Central memory CD8-positive, alpha-beta T cell (primary cell): Measurements from ENCODE around the gene MAD1L1.
A peak's percentile ranks its signal among the peaks of the same experiment; 100 is the strongest.

Experiments
- ATAC-seq: fragments of 150-1000 bp; cut with Tn5 transposase; replicated peaks from 2 replicates; pipeline ENCODE4 v1.10.0; 2022; ENCODE audit warnings: mild to moderate bottlenecking, moderate FRiP score, moderate number of reproducible peaks; ENCODE audit not compliant: poor library complexity, severe bottlenecking; ENCODE audit errors: extremely low read depth
- DNase-seq, 2 donors: peaks; one replicate each; pipeline ENCODE4 v3.0.0; 2021; ENCODE audit warnings: low spot score in 2 of 2
- H3K27ac Mint-ChIP-seq: one replicate; pipeline ENCODE4 v1.8.0; 2022; ENCODE audit warnings: low read depth, mild to moderate bottlenecking, moderate library complexity, mixed read lengths
- H3K27me3 Mint-ChIP-seq: one replicate; pipeline ENCODE4 v1.8.0; 2022; ENCODE audit warnings: mixed read lengths
- H3K36me3 Mint-ChIP-seq: one replicate; pipeline ENCODE4 v1.8.0; 2022; ENCODE audit warnings: mild to moderate bottlenecking, moderate library complexity, mixed read lengths; ENCODE audit not compliant: insufficient read depth
- H3K4me1 Mint-ChIP-seq: one replicate; pipeline ENCODE4 v1.8.0; 2022; ENCODE audit warnings: mixed read lengths
- H3K4me3 Mint-ChIP-seq: one replicate; pipeline ENCODE4 v1.8.0; 2022; ENCODE audit warnings: mild to moderate bottlenecking, moderate library complexity, mixed read lengths
- H3K9me3 Mint-ChIP-seq: one replicate; pipeline ENCODE4 v1.8.0; 2022; ENCODE audit warnings: mixed read lengths

The MAD1L1 gene

DNA sequence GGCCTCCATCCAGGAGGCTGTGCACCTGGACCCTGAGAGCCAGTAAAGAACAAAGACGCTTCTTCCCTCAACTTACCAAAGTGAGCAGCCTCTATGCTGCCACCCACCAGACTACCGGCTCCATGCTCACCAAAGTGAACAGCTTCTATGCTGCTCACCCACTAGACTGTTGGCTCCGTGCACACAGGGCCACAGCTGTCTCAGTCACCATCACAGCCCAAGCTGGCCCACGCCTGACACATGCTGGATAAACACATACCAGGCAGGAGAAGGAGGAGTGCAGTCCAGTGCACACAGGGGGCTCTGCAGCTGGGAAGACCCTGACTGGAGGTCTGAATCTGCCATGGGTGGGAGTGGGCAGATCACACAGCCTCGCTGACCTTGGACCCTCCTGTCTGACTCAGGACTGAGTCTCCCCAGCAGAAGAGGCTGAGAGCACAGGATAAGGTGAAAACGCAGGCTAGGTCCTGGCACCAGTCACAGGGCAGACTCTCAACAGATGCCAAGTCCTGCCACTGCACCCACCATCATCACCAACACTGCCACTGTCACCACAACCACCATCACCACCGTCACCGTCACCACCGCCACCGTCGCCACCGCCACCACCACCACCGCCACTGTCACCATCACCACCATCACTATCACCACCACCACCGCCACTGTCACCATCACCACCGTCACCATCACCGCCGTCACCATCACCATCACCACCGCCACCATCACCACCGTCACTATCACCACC, 130.9 kb downstream of the MAD1L1 start:
- H3K4me1 Mint-ChIP-seq, result peaks cover 50% of the 10 kb centered on the region
- peak overlapping the region; percentile 74 for H3K27ac Mint-ChIP-seq
- H3K9me3 Mint-ChIP-seq, result peaks cover 8% of the 10 kb centered on the region
- H3K4me3 Mint-ChIP-seq, result peak overlapping the region; percentile 35
- DNase-seq (no peak), ATAC-seq (no peak)
- peaks cover 13% of the 10 kb centered on the region for H3K36me3 Mint-ChIP-seq
- no peaks in the 10 kb centered on the region for H3K27me3 Mint-ChIP-seq

DNA sequence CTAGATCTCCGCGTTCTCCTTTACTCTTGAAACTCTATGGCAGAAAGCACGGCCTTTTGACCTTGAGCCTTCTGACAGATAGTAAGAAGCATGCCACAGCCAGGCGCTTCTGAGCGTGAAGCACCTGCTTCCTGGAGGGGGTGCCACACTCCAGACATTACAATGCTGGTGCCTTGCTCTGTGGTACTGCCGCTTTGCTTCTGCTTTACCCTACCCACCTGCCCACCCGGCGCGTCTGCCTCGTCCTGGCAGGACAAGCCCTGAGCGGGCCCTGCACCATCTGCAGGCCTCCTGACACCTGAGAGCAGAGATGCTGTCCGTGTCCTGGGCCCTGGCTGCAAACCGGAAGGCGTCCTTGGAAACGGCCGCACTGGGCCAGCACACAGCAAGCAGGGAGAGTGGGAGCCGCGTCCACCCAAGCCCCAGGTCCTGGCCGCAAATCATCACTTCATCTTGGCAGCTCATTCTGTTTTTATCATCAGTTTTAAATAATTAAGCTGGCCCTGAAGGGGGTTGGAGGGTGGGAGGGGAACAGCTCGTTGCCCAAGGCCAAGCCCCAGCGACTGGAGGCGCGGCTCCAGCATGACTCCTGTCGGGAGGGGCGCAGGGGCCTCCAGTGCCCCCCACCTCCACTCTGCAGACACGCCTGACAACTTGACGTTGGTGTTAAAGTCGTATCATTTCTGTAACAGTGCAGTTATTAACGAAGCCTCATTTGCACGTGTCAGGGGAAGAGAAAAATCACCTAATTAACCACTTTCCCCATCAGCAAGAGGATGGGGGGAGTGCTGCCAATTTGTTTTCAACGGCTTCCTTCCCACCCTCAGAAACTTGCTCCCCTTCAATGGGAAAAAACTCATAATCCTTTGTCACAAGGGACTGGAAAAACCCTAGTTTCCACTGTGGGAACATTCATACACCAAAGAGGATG, 132.2 kb downstream of the MAD1L1 start:
- H3K4me1 Mint-ChIP-seq, result peaks cover 54% of the 10 kb centered on the region
- H3K27ac Mint-ChIP-seq, result no peak overlapping the region

DNA sequence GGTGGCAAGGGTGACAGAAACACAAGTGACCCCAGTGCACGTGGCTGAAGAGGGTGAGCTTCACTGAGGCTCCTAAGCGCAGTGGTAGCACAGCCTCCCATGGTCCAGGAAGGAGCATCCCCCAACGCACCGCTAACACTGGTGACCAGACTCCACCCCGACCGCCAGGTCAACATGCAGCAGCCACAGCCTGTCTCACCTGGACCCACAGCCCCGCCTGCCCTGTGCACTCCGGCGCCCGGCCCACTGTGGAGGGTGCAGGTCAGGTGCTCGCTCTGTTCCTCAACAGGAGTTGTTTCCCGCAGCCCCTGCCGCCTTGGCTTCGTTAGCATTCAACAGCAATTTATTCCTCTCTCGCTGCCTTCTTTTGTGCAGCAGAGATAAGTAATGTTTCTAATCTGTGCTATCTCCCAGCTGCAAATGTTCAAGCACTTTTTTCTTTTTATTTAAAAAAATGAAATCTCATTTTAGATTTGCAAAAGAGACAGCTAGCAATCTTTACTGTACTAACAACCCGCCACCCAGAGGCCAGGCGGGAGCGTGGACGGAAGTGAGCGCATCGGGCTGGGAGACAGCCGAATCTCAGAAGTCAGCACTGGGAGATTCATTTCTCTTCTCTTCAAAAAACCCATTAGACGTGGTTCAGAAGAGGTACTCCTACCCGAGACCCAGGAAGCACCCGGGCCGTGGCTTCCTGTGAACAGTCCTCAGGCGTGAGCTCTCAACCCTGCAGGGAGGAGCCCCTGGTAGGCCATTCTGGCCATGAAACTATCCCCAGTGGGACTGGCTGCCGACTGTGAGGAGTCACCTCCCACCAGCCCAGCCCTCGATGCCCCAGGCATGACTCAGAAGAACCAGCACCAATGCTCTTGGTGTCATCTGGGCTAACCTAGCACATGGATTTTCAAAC, 133.4 kb downstream of the MAD1L1 start:
- Mint-ChIP-seq H3K4me3 (no peak overlapping the region), H3K27me3 (no peaks in the 10 kb centered on the region), H3K27ac (peak overlapping the region; percentile 65), H3K36me3 (peaks cover 13% of the 10 kb centered on the region), H3K9me3 (peaks cover 8% of the 10 kb centered on the region), H3K4me1 (peaks cover 53% of the 10 kb centered on the region)
- ATAC-seq, result peak; percentile 49
- DNase-seq, result no peak

More for the DNA sequence above, 132.2 kb downstream of the MAD1L1 start:
- peaks cover 8% of the 10 kb centered on the region for H3K9me3 Mint-ChIP-seq
- no peak overlapping the region for H3K4me3 Mint-ChIP-seq
- no peaks in the 10 kb centered on the region for H3K27me3 Mint-ChIP-seq
- ATAC-seq, result peak; percentile 25
- H3K36me3 Mint-ChIP-seq, result peaks cover 13% of the 10 kb centered on the region
- no peak for DNase-seq

DNA sequence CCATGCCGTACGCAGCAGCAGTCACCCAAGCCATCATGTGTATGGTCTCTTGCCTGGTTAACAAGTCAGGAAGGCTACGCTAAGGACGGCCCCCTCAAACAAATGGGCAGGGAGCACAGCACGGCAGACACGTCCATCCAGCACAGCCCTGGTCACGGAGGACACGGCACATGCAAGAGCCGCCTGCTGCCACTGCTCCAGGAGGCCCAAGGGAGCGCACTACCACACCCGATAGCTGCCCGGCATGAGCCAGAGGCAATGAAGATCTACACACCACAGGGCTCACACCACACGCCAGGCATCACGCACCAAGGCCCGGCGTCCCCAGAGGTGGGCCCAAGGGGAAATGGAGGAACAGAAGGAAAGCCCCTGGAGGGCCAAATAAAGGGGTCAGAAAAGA, 134.2 kb downstream of the MAD1L1 start:
- ATAC-seq (no peak), DNase-seq (no peak)
- Mint-ChIP-seq H3K36me3 (peaks cover 13% of the 10 kb centered on the region), H3K27ac (no peak overlapping the region), H3K4me3 (no peak overlapping the region), H3K9me3 (peaks cover 8% of the 10 kb centered on the region), H3K4me1 (peaks cover 53% of the 10 kb centered on the region), H3K27me3 (no peaks in the 10 kb centered on the region)

DNA sequence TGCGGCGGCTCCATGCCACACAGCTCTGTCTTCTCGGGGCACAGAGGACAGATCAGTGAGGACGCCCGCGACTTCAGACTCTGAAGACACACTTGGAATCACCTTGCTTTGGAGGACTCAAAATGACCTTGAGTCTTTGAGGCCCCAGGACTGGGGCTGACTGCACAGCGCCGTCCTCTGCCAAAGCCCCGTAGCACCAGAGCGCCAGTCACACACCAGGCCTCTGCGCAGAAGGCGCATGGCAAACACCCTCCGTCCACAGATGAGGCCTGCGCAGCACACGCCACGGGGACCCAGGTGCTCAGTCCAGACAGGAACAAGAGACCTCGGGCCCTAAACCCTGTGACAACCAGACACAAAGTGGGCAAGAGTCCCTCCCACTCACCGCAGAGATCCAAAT, 134.7 kb downstream of the MAD1L1 start:
- H3K27ac Mint-ChIP-seq, result peak overlapping the region; percentile 71
- H3K36me3 Mint-ChIP-seq, result peaks cover 13% of the 10 kb centered on the region
- H3K4me3 Mint-ChIP-seq, result no peak overlapping the region
- no peak for DNase-seq
- peaks cover 54% of the 10 kb centered on the region for H3K4me1 Mint-ChIP-seq
- no peak for ATAC-seq
- peaks cover 8% of the 10 kb centered on the region for H3K9me3 Mint-ChIP-seq
- no peaks in the 10 kb centered on the region for H3K27me3 Mint-ChIP-seq

DNA sequence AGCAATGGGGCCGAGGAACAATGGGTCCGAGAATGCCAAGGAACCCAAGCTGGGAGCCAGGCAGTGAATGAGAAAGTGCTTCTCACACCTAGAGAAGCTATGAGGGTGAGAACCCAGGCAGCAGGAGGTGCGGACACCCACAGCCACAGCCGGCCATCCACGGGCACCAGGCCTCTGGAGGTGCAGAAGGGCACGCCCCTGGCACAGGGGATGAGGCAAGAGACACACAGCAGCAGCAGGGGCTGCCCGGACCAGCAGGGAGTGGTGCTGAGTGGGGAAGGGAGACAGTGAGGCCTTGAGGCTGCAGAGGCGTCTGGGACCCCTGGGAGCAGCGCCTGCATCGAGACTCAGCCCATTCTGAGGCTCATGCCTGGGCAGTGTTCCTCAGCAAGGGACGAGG, 135.3 kb downstream of the MAD1L1 start:
- Mint-ChIP-seq H3K36me3 (peaks cover 13% of the 10 kb centered on the region), H3K27me3 (no peaks in the 10 kb centered on the region), H3K4me1 (peaks cover 53% of the 10 kb centered on the region), H3K4me3 (no peak overlapping the region), H3K9me3 (peaks cover 5% of the 10 kb centered on the region), H3K27ac (peak overlapping the region; percentile 71)
- ATAC-seq (no peak), DNase-seq (no peak)

DNA sequence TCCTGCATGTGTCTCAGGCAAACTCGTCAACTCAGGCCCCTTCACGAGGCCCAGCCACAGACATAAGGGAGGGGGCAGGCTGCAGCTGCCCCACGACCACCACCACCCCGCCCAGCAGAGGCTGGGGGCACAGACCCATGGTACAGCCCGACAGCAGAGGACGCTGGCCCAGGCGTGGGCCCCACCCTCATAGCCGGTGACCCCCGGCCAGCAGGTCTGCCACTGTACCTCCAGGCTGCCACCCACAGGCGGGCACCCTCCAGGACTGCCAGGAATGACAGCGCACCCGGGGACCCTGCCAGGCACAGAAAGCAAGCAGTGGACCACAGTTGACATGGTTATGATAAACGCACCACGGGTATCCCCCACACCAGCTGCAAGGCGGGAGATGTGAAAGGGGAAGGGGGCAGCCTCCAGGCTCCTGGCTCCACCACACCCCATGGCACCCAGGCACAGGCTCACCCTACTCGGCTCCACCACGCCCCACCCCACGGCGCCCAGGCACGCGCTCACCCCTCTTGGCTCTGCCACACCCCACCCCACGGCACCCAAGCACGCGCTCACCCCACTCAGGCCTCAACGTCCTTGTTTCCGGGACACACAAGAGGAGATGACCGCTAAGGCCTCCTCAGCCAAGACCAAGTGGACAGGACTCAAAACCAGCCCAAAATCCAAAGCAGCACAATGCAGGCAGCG, 135.9 kb downstream of the MAD1L1 start:
- peaks cover 7% of the 10 kb centered on the region for H3K36me3 Mint-ChIP-seq
- ATAC-seq (no peak), DNase-seq (no peak)
- peak overlapping the region; percentile 71 for H3K27ac Mint-ChIP-seq
- peaks cover 51% of the 10 kb centered on the region for H3K4me1 Mint-ChIP-seq
- H3K9me3 Mint-ChIP-seq, result no peaks in the 10 kb centered on the region
- H3K4me3 Mint-ChIP-seq, result no peak overlapping the region
- no peaks in the 10 kb centered on the region for H3K27me3 Mint-ChIP-seq

DNA sequence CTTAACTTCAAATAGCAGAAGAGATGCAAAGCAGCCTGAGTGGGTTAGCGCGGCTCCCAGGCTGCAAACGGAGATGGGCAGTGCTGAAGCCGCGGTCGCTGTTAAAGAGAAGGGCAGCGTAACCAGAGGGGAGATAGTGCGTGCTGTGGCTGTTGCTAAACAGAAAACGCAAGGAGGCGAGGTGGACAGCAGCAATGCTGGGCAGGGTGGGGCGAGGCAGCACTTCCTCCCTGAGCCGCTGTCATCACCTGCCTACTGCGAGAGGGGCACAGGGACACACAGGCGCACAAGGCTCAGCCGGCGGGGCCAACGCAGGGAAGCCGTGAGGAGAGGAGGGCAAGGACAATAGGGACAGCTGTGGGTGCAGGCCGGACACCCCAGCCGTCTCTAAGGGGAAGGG, 137.3 kb downstream of the MAD1L1 start:
- peaks cover 46% of the 10 kb centered on the region for H3K4me1 Mint-ChIP-seq
- H3K36me3 Mint-ChIP-seq, result peaks cover 4% of the 10 kb centered on the region
- H3K9me3 Mint-ChIP-seq, result no peaks in the 10 kb centered on the region
- no peak for DNase-seq
- peak overlapping the region; percentile 53 for H3K27ac Mint-ChIP-seq
- H3K27me3 Mint-ChIP-seq, result no peaks in the 10 kb centered on the region
- ATAC-seq, result no peak
- no peak overlapping the region for H3K4me3 Mint-ChIP-seq

DNA sequence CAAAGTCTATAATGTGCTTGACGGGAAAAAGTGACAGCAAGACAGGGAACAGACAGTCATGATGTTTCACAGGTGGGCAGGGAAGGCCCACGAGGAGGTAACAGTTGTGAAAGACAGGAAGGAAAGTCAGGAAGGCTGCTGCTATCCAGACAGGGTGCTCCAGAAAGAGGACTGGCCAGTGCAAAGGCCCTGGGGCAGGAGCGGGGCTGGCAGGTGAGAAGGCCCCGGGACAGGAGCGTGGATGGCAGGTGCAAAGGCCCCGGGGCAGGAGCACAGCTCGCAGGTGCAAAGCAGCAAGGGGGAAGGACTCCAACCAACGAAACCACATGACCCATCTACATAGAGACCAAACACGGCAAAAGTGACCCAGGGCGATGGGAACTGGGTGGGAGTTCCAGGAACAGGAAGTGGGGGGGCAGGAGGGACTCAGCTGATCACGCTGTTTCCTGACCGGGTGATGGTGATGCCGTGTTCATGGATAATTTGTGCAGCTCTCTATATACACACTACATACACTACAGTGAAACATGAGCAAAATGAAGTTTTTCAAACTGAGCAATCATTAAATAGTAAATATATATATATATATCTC, 138.2 kb downstream of the MAD1L1 start:
- DNase-seq, result no peak
- ATAC-seq, result no peak
- no peak overlapping the region for H3K27ac Mint-ChIP-seq
- H3K9me3 Mint-ChIP-seq, result no peaks in the 10 kb centered on the region
- H3K4me3 Mint-ChIP-seq, result no peak overlapping the region
- H3K4me1 Mint-ChIP-seq, result peaks cover 37% of the 10 kb centered on the region
- H3K27me3 Mint-ChIP-seq, result no peaks in the 10 kb centered on the region
- H3K36me3 Mint-ChIP-seq, result peaks cover 2% of the 10 kb centered on the region

DNA sequence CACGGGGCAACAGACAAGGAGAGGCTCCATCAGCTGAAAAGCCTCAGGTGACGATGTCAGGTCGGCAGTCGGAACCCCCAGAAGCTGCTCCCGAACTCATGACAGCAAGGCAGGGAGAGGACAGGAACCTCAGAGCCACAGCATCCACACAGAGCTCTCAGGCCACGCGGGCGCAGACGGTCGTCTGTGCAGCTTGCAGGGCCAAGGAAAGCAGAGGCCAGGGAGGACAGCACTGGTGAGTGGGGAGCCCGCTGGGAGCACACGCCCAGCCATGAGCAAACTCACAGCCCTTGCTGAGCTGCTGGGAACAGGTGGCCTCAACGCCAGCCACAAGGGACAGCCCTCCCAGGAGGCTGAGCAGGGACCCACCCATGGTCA, 138.9 kb downstream of the MAD1L1 start:
- no peak overlapping the region for H3K27ac Mint-ChIP-seq
- ATAC-seq, result no peak
- H3K27me3 Mint-ChIP-seq, result no peaks in the 10 kb centered on the region
- DNase-seq, result no peak
- no peaks in the 10 kb centered on the region for H3K9me3 Mint-ChIP-seq
- H3K4me1 Mint-ChIP-seq, result peaks cover 33% of the 10 kb centered on the region
- H3K36me3 Mint-ChIP-seq, result peaks cover 2% of the 10 kb centered on the region
- H3K4me3 Mint-ChIP-seq, result no peak overlapping the region

DNA sequence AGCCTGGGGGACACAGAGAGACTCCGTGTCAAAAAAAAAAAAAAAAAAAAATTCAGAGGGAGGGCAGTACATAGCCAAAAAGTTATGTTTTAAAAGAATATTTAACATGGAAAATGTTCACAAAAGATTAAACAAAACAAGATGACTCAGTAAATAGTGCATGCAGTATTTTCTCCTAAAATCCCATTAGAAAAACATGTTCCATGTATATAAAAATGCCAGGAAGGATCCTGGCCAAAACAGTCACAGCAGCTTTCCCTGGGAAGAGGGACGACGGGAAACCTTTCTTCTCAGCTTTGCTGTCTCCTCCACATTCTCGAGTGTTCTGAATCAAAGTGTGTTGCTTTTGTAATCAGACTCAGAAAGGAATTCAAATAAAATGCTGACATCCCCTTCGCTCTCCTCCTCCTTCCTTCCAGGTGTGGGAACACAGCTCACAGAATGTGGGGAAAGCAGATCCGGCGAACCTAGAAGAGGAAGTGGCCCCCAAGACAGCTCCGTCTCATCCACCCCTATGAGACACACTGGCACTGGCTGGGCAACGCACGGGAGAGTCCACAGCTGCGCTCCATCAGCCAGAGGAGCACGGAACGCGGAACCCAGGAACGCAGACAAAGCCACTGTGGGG, 139.4 kb downstream of the MAD1L1 start:
- peaks cover 2% of the 10 kb centered on the region for H3K36me3 Mint-ChIP-seq
- H3K4me3 Mint-ChIP-seq, result no peak overlapping the region
- DNase-seq (no peak), ATAC-seq (no peak)
- H3K4me1 Mint-ChIP-seq, result peaks cover 28% of the 10 kb centered on the region
- H3K9me3 Mint-ChIP-seq, result no peaks in the 10 kb centered on the region
- no peaks in the 10 kb centered on the region for H3K27me3 Mint-ChIP-seq
- H3K27ac Mint-ChIP-seq, result no peak overlapping the region
